ENCODE measurements around the gene POU2F3.

POU2F3 gene

DNA sequence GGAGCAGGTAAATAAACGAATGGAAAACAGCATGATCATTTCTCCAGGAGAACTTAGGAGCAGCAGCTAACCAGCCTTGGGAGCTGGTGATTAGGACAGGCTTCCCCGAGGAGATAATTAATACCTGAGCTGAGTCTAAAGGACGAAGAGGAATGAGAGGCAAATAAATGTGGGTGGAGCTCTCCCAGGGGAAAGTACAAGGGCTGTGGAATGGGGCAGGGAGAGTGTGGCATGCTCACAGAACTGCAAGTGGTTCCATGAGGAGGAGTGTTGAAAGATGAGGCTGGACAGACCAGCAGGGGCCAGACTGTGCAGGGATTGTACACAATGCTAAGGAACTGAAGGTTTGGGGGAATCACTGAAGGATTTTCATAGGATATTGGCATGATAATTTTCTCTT lies 70.9 kb downstream of the POU2F3 start:
- no peak for TF ChIP-seq ZFX (IDR thresholded peaks at IDR 0.05)
- TF ChIP-seq, protein P1, sequence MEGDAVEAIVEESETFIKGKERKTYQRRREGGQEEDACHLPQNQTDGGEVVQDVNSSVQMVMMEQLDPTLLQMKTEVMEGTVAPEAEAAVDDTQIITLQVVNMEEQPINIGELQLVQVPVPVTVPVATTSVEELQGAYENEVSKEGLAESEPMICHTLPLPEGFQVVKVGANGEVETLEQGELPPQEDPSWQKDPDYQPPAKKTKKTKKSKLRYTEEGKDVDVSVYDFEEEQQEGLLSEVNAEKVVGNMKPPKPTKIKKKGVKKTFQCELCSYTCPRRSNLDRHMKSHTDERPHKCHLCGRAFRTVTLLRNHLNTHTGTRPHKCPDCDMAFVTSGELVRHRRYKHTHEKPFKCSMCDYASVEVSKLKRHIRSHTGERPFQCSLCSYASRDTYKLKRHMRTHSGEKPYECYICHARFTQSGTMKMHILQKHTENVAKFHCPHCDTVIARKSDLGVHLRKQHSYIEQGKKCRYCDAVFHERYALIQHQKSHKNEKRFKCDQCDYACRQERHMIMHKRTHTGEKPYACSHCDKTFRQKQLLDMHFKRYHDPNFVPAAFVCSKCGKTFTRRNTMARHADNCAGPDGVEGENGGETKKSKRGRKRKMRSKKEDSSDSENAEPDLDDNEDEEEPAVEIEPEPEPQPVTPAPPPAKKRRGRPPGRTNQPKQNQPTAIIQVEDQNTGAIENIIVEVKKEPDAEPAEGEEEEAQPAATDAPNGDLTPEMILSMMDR (conservative IDR thresholded peaks at IDR 0.05), result no peak
- no peak overlapping the region; the same call in 1 of the 2 replicates for H3K27ac ChIP-seq

DNA sequence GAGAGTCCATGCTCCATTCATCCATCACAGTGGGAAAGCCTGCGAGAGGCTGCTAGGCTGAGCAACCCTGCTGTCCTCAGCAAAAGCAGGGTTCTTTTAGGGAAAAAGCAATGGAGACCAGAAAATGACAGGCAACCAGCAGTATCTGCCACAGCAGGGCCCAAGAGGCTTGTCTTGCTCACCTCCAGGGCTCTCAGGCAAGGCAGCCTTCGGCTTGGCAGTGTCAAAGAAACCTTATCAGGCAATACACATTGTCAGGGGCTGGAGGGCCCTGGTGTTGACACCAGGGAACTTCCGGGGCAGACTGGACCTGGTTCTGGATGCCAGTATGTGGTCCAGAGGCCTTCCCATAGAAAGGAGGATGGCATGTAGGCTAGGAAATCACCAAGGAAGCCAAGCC lies 74.9 kb downstream of the POU2F3 start:
- TF ChIP-seq, protein P1 (conservative IDR thresholded peaks at IDR 0.05), result no peak
- no peak for TF ChIP-seq ZFX (IDR thresholded peaks at IDR 0.05)
- H3K27ac ChIP-seq, result no peak overlapping the region

DNA sequence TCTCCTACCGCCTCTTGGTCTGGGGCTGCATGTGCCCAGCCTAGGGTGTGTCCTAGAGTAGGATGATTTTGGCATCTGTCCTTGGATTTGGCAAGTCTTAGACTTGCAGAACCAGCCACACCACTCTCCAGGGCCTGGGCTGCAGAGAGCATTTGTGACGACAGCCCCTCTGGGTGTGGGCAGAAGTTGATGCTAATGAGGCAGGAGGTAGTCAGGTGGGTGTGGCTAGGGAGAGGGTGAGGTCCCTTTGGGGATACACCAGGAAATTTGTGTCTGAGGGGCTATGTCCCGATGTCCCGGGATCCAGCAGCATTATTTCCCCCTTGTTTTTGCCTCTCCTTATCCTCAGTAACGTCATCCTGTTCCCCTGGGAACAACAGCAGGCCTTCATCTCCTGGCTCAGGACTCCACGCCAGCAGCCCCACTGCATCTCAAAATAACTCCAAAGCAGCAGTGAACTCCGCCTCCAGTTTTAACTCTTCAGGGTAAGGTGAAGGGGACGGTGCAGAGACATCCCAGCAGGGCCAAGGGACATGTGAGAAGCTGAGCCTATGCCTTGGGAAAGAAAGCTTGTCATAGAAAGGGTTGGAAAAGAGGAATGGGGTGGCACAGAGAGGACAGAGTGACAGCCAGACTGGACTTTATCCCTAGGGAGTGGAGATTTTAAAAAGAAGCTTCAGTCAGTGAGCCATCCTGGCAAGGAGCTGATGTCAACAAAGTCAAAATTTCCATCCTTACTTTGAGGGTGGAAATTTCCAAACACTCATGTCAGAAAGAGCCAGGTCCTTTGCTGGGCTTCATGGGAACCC lies 77.1 kb downstream of the POU2F3 start:
- TF ChIP-seq, protein P1 (conservative IDR thresholded peaks at IDR 0.05), result no peak
- no peak for TF ChIP-seq ZFX (IDR thresholded peaks at IDR 0.05)
- H3K27ac ChIP-seq, result peak overlapping the region; percentile 53

DNA sequence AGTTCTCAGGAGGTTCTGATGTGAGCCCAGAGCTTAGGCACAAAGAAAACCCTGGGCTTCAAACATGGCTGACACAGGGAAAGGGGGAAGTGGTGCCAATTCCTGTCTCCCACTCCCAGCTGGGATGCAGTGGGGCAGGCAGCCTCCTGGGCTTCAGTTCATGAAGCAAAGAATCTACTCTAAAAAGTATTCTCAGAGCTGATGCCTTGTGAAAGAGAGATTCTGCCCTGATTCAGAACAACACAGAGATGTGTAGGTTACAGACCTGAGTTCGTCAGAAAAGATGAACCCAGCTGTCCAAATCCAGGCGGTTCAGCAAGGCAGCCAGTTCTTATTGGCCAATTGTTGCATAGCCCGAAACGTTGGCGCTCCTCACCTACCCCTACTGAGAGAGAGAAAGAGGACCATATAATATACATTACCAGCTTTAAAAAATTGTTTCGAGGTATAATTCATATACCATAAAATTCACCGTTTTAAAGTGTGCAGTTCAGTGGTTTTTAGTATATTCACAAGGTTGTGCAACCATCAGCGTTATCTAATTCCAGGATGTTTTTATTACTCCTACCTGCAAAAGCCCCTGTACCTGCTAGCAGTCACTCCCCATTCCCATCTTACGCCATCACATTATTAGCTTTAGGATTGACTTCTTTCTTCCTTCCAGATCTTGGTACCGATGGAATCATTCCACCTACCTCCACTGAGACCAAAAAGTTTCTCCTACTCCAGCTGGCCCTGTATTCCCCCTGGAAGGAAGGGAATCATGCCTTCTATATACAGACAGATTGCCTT lies 77.9 kb downstream of the POU2F3 start:
- TF ChIP-seq, protein P1 (conservative IDR thresholded peaks at IDR 0.05), result no peak
- TF ChIP-seq ZFX (IDR thresholded peaks at IDR 0.05), result no peak
- peak overlapping the region; percentile 53 for H3K27ac ChIP-seq

DNA sequence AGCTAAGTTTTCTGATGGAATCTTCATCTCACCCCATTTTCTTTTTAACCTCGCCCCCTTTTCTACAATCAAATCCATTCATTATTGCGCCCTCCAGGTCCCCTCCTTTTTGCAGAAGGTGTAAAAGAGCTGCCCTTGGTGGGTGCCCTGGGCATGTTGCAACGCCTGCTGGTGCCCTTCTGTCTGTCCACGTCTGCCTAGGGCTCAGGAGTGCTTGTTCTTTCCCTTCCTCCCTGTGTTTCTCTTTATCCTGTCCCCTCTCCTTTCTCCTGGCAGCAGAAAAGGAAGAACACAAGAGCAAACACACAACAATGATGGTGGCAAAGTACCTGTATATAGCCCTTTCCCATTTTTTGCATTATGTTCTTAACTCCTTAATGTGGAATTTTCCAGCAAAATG lies 79.0 kb downstream of the POU2F3 start:
- TF ChIP-seq, protein P1 (conservative IDR thresholded peaks at IDR 0.05), result no peak
- no peak for TF ChIP-seq ZFX (IDR thresholded peaks at IDR 0.05)
- no peak overlapping the region for H3K27ac ChIP-seq

DNA sequence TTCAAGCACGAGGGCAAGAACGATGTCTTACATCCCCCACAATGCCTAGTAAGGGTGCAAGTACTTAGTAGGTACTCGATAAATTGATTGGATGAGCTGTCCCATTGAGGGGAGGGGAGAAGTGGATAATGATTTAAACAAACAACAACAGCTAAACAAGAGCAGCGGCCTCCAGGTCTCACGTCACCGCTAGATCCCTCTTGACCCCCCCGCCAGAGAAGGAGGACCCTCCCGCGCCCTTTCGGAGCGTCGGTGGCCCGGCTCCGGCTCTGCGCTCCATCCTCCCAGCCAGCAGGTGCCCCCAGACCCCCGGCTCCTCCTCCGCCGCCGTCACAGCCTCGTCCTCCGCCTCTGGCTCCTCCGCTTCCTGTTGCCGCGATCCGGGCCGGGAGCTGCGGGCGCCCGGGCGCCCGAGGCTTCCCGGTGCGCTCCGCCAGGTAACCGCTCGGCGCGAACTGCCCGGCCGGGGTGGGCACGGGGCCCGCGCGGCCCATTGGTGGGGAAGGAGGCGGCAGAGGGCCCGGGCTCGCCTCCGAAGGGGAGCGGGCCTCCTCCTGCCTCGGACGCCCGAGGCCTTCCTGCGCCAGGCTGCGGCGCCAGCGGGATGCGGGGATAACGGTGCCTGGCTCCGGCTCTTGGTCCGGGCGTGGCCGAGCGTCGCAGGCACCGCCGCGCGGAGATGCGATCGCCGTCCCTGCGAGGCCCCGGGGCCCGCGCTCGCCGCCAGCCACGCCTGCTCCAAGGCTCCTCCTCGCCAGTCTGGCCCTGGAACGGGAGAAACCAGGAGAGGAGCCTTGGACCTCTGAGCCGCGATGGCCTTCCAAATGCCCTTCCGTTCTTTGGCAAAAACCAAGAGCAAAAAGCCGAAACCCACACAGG lies 85.2 kb downstream of the POU2F3 start, which contains the start of gene TLCD5:
Gene TLCD5, plus strand, starts transcription at position 368 of the 879 bp plus-strand sequence. CDS start 2,143 bp downstream, outside the sequence.
- peak within 1 kb of the TSS; percentile 52 for H3K27ac ChIP-seq
- TF ChIP-seq, protein P1 (conservative IDR thresholded peaks at IDR 0.05), result peak; percentile 23
- peak; percentile 73 for TF ChIP-seq ZFX (IDR thresholded peaks at IDR 0.05)

All from C4-2B (cell line).